OCI-M2 (cell line): ENCODE measurements around the gene DLX4.

ENCODE experiments used
- DNase-seq: peaks from one replicate; lab custom pipeline; 2025; ENCODE audit not compliant: unreplicated experiment; lab: John Stamatoyannopoulos, UW

The DLX4 gene

DNA sequence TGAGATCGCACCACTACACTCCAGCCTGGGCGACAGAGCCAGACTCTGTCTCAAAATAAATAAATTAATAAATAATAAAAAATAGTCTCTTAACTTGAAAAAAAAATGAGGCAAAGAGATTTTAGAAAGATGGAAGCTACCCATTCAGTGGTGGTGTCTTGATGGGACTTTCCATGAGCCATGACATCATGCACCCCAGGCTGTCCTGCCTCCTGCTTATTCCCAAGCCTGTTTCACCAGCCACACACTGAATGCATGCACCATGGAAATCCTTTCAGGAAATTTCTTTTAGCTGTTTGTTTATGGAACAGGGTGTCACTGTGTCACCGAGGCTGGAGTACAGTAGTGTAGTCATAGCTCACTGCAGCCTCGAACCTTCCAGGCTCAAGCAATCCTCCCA, 34.9 kb downstream of the DLX4 start:
- DNase-seq, result no peak

DNA sequence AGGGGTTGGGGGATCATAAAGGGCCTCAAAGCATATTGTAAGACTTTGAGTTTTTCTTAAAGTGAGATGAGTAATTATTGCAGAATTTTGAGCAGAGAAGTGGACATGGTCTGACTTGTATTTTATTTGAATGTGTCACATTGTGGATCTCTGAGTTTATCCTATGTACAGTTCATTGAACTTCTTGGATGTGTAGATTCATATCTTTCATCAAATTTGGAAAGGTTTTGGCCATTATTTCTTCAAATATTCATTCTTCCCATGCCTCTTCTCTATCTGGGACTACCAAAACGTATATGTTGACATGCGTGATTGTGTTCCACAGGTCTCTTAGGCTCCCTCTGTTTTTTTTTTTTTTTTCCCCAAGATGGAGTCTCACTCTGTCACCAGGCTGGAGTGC, 40.3 kb downstream of the DLX4 start:
- no peak for DNase-seq

DNA sequence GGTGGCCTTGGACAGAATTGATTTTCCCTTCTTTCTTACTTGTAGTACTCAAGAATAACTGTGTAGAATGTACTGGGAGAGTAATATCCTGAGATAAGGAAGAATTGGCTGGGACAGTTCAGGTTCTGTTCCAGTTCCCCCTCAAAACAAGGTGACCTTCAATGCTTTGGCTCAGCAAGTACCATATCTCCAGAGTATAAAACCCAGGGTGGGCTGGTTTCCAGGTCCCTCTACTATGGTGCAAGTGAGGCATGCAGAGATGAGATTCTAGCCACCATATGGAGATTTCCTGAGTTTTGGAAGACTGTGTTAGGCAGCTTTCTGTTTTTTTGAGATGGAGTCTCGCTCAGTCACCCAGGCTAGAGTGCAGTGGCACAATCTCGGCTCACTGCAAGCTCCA, 44.1 kb downstream of the DLX4 start:
- DNase-seq, result no peak

DNA sequence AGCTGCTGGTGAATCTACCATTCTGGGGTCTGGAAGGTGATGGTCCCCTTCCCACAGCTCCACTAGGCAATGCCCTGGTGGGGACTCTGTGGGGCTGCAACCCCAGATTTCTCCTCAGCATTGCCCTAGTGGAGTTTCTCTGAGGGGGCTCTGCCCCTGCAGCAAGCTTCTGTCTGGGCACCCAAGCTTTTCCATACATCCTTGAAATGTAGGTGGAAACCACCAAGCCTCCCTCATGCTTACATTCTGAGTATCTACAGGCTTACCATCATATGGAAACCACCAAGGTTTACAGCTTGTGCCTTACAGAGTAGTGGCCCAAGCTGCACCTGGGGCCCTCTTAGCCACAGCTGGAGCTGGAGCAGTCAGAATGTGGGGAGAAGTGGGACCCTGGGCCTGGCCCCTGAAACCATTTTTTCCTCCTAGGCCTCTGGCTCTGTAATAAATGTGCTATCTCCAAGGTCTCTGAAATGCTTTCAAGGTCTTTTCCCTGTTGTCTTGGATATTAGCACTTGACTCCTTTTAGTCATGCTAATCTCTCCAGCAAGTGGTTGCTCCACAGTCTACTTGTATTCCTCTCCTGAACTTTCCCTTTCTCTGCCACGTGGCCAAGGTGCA, 45.6 kb downstream of the DLX4 start:
- DNase-seq, result no peak

DNA sequence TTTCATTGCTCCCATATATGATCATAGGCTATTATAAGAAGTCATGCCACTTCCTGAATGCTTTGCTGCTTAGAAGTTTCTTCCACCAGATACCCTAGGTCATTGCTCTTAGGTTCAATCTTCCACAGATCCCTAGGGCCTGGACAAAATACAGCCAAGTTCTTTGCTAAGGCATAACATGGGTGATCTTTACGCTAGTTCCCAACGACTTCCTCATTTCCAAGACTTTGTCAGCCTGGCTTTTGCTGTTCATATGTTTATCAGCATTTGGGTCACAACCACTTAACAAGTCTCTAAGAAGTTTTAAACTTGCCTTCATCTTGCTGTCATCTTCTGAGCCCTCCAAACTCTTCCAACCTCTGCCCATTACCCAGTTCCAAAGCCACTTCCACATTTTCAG, 46.2 kb downstream of the DLX4 start:
- no peak for DNase-seq

DNA sequence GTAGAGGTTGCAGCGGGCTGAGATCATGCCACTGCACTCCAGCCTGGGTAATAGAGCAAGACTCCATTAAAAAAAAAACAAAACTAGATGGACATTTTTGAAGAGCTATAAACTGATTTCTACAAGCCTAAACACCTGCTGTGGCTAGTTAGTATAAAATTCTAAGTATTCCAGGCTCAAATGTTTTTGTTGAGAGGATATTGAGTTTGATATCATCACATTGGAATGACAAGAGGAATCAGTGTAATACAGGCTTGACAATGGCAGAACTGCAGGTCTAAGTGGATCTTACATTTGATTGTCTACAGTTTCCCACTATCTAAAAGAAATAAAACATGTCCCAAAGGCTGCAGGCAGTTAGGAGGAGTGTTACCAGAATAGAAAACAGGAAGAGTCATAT, 49.9 kb downstream of the DLX4 start:
- DNase-seq, result no peak

DNA sequence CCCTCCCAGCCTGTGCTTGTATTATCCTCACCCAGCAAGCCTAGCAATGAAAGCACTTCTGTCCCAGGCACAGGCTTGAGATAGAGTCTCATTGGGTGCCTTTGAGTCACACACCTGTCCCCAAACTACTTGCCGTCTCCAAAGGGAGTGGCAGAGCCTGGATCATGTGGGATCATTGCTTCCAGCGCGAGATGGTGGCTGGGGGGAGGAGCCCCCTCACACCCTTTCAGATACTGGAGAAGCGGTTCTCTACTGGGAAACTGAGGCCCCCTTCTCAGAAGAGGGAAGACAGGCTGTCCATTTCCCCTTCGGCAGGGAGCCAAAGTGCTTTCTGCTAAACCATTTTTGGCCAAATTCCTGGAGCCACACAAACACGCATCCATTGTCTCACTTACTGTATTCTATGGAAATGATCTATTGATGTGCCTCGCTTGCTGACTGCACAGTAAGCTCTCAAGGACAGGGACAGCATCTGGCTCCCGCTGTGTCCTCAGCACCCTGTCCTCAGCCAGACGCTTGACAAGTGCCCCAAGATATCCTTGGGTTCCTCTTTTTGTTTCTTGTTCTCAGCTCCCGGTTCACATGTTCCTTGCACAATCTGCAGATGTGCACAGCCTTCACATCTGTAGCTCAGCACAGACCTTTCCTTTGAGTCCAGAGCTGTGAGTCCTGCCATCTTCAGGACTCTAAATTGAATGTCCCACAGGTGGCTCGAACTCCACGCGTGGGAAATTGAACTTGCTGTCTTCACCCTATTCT, 52.0 kb downstream of the DLX4 start:
- DNase-seq, result no peak

DNA sequence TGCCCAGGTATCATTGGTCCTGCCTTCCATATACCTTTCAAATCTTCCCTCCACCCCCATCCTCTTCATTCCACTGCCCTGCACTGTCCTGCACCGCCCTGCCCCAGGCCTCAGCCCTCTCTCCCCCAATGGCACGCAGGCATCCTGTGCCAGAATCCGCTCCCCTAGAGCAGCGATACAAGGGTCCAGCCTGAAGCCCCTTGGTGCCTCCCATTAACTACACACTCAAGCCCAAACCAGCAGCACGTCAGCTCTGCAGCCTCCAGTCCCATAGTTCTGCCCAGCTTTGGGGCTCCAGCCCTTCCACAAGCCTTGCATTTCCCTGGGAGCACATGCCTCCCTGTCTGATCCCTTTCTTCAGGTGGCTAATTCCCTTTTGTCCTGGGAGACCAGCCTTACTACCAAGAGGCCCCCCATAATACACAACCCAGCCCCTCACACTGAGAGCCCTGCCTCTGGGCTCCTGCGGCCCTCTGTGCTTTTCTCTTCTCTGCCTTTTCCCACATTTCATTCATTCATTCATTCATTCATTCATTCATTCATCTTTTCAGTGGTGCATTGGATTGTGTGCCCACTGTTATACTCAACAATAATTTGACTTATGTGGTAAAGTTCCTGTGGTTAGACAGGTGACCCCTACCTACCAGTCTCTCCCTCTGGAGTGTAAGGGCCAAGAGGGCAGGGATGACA, 52.8 kb downstream of the DLX4 start:
- no peak for DNase-seq

DNA sequence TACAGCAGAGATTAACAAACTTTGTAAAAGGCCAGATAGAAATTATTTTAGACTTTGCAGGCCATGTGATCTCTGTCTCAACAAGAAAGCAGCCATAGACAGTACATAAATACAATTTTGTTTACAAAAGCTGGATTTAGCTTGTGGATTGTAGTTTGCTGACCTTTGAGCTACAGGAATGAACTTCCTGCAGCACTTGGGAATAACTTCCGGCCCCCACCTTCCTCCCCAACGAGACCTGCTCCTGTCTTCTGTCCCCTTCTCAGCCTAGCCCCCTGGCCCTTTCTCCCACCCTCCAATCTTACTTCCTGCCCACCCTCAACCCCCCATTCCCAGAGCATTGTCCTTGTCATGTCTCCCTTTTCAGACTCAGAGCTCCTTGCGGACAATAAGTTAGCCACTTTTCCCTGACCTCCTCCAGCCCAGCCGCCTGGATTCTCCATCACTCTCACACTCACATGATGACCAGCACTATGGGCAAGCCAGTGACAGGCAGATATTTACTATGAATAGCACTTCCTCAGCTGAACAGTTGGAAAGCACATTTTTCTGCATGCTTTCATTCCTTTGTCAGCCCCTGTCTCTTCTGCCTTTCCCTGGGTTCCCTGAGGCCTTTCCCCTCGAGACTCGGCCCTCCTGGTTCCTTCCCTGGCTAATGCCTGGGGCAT, 53.6 kb downstream of the DLX4 start:
- no peak for DNase-seq

DNA sequence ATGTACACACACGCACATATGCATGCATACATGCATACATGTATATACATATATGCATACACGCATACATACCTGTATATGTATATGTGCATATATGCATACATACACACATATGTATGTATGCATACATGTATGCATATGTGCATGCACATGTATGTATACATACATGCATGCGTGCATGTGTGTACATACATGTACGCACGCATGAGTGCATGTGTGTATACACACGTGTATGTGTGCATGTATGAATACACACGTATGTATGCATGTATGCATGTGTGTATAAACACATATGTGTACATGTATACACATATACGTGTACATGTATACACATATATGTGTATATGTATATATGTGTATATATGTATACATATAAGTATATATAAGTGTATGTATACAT, 54.5 kb downstream of the DLX4 start:
- no peak for DNase-seq
